ENCODE results near the gene GRHL3.

Gene GRHL3

DNA sequence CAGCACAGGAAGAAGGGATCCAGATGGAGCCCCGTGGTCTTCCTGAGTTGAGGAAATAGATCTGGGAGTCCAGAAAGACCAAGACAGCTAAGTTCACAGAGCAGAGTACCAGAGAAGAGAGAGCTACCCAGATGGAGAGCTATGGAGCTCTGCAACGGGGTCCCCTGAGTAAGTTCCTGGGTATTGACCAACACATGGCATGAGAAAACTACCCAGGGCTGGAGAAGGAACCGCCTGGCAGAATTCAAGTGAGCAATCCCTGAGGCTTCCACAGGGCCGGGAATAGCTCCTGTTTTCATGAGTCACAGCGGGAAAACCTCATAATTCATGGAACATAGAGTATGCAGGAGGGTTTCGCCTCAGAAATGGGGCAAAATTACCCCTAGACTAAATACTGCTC, 74.7 kb downstream of the GRHL3 start:
- peak; percentile 68 for DNase-seq (ENCODE audit: low spot score)

DNA sequence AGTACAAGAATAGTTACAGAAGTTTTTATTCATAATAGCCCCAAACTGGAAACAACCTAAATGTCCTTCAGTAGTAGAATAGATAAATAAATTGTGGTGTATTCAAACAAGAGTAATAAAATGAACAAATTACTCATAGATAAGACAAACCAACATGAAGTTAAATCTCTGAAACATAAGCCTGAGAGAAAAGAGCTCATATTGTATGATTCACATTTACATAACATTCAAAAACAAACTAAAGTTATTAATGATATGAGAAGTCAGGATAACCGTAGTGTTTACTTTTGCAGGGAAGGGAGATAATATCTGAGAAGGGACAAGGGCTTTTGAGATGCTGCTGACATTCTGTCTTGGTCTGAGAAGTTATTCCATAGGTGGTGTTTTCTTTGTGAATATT, 80.9 kb downstream of the GRHL3 start:
- no peak for DNase-seq (ENCODE audit: low spot score)

DNA sequence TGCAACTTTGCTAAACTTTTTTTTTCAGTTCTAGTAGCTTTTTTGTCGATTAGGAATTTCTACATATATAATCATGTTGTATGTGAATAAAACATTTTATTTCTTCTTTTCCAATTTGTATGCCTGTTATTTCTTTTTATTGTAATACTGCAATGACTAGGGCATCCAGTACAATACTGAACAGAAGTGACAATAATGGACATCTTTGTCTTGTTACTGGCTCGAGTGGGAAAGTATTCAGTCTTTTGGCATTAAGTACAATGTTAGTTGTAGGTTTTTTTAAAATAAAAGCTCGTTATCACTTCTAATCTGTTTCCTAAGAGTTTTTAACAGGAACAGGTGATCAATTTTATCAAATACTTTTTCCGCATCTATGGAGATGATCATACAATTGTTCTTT, 84.6 kb downstream of the GRHL3 start:
- no peak for DNase-seq (ENCODE audit: low spot score)
